NOMO-1 treated with DMSO at 0.1 percent for 48 hours (cell line): ENCODE results near the gene PIAS2.
A peak's percentile ranks its signal among the peaks of the same experiment; 100 is the strongest.
"Not testable (repeated sequence)": the region's sequence is repeated elsewhere in the genome, so short reads cannot be mapped to it uniquely, and the experiment has no call there.

Experiments used
- DNase-seq: peaks from one replicate; lab custom pipeline; 2025; ENCODE audit not compliant: unreplicated experiment; lab: John Stamatoyannopoulos, UW

Gene PIAS2

DNA sequence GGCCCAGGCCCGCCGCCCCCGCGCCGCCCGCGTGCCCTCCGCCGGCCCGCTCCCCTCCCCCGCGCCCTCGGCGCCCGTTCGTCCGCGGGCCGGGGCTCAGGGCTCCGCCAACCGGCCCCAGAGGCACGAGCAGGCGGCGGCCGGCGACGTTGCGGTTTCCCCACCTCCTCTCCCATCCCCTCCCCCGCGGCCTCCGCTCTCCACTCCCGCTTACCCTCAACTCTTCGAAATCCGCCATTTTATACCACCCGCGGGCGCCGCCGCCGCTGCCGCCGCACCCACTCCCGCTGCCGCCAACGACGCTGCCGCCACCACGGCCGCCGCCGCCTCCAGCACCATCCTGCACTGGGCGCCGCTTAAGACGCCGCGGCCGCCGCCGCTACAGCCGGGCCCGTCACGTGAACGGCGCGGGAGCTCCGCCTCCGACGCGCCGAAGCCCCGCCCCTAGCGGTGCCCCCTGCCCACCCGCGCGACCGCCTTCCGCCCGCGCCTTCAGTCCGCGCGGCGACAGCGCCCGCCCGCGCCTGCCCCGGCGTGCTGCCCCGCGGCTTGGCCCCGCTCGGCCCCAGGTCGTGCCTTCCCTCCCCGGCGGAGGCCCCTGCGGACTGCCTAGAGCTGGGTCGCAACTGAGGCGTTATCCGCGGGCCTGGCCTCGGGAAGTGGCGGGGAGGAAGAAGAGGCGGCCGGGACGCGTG, at the start of gene PIAS2, which contains the start of gene KATNAL2:
Gene PIAS2 (minus strand): TSS at position 400 of the 695 bp plus-strand sequence. CDS start 162 bp downstream, at position 238.
Gene KATNAL2 (plus strand): TSS at position 495 of the 695 bp plus-strand sequence. CDS start 29,271 bp downstream, outside the sequence.
- peak; percentile 68 for DNase-seq

DNA sequence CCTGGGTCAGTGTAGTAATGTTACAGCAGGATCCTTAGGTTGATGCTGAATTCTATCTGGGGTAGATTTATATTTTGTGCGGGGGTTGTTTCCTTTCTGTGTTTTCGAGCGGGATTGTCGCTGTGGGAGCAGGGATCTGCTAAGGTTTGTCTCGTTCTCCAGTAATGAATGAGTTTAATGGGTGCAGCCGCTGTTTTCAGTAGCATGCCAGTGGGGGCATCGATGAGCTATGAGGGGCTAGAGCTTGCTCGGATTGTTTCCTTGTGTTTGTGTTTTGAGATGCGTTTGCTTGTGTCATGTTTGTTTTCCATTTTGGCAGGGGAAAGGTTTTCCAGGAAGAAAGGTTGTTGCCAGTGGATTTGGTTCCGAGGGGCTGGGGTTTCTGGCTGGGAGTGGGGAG, 49.0 kb upstream of the PIAS2 start:
- DNase-seq = not testable (repeated sequence)

DNA sequence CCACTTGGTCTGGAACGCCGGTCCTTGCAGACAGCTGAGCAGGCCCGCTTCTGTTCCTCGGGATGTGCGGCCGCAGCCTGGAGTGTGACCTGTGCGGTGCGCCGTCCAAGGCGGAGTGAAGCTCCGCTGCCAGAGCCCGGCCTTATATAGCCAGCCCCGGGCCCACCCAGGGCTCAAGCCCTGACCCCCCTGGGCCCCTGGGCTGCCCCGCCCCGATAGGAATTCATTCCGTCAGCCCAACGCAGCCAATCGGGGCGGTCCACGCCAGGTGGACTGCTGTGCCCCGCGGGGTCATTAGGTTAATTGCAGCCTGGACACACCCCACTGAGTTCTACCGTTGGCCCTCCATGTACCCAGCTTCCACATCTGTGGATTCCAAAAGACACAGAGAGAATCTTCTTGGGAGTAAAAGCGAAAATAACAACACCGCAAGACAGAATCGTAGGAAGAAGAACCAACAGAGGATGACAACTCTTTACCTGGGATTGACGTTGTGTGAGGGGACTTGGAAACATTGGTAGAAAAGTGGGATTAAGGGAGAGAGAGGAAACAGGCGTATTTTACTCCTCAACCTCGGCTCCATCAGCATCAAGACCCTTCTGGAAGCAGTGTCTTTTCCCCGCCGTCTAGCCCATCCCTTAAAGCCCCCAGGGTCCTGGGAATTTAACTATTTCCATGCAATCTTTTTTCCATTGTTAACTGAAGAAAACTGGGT, 47.4 kb upstream of the PIAS2 start:
- DNase-seq = not testable (repeated sequence)

DNA sequence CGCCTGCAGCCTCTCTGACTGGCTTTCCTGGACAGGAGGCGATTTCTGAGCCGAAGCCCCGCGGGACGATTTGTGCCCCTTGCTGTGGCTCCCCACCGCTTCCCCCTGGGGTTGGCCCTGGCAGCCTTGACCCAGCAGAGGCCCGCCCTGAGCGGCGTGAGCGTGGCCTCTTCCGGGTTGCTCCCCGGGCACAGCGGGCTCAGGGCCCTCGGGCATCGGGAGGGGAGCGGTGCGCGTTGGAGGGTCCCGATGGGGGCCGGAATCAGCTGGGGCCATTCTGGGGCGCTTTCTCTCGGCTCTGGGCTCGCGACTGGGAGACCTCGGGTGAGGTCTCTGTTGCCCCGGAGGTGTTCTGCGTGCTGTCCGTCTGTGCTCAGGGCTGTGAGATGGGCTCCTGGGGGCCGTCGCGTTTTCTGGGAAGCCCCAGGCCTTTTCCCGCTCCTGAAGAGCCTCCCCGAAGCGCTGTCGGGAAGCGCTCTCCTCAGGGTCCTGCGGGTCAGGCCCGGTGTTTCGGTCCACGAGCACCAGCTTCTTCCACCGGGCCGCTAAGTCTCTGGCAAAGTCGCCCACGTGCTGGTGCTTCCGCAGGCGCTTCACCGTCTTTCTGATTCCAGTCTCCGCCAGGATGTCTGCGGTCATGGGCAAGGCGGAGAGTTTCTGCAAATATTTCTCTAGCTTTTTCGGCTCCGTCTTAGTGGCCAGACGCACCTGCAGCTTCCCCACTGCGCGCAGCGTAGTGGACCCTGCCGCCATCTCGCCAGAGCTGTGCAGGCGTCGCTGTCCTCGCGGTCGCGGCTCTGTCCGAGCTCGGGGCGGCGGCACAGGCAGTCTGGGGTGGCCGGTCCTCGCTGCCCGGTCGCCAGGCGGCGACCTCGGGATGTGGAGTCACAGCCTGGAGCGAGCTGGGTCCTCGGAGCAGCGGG, 46.6 kb upstream of the PIAS2 start:
- not testable (repeated sequence) for DNase-seq

DNA sequence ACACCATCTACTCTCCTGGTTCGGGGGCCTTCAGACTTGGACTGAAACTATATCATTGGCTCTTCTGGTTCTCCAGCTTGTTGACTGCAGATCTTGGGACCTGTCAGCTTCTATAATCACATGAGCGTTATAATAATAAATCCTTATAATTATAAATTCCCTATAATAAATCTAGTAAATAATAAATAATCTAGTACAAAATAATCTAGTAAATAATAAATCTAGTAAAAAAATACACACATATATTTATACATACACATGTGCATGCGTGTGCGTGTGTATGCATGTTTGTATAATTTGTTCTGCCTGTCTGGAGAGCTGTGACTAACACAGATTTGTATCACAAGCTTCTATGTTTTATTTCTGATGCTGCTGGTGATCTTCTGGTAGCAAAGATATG, 40.9 kb upstream of the PIAS2 start:
- no peak for DNase-seq

DNA sequence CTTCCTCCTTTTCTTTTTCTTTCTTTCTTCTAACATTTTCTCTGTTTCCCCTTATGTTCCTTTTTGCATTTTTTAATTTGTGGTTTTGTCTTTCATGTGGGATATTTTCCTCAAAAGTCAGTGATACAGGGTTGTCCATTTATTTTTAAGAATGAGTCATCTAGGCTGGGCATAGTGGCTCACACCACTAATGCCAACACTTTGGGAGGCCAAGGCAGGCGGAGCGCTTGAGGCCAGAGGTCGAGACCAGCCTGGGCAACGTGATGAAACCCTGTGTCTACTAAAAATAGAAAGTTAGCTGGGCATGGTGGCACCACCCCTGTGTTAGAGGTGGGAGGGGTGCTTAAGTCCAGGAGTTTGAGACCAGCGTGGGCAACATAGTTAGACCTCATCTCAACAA, 35.9 kb upstream of the PIAS2 start:
- DNase-seq = no peak

DNA sequence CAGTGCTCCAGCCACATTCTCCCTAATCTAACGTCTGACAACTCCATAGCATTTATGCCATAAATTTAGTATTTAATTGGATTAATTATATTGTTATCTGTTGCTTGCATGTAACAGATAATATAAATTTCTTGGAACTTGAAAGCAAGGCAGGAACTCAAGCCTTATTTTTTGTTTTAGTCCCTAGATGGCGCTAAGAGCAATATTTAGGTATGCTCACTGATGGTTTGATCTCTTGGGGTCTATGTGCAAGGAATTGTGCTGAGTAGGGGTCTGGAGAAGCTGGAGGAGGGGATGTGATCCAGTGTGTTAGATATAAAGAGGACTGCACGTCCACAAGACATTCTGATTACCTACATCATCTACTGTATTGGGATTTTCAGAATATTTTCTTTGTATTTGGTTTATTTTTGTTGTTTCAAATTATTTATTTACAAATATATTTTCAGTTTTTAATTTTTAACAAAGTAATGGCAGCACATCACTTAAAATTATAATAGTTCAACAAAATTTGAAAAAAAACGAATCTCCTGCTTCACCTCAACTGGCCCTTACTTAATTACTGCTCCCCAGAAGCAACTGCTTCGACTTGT, 32.9 kb upstream of the PIAS2 start:
- DNase-seq = no peak

DNA sequence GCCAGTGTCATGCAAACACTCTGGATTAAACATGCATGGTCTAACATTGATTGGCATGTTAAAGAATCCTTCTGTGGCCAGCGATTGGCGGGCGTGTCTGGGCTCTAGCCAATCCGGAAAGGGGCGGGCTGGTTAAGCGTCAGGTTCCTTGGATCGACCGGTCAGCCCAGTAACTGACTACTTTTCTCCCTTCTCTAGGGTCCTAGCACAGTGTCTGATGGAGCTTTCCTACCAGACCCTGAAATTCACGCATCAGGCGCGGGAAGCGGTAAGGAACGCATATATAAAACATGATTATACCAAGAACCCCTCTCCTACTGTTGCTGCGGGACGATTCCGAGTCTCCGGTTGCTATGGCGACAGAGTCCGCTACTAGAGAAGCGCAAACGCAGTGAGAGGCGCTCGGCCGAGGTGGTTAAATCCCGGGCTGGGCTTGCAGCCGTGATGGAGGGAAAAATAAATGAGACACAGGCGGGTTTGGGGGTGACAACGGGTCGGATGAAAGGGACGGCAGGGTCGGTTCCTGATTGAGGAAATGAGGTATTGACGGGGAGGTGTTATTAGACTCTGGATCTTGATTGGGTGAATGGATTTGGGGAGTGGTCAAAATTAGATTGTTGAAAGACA, 29.5 kb upstream of the PIAS2 start:
- DNase-seq = no peak

DNA sequence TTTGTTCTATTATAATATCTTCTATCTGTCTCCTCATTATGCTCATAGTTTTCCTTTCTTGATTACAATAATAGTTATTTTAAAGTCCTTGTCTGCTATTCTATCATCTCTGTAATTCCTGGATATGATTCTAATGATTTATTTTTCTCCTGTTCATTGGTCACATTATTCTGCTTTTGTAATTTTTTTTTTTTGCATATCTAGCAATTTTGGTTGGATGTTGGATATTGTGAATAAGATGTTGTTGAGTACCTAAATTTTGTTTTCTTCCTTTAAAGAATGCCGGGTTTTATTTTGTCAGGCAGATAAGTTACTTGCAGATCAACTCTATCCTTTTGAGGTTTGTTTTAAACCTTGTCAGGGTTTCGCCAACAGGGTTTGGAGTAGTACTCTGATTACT, 25.3 kb upstream of the PIAS2 start:
- no peak for DNase-seq

- no peak for DNase-seq
Observed at GRCh38 chr18:46939998-46940571, 22.8 kb upstream of the PIAS2 start.

GRCh38 chr18:46939337-46939963, 22.1 kb upstream of the PIAS2 start:
- peak; percentile 29 for DNase-seq

- DNase-seq = no peak
Observed at GRCh38 chr18:46920653-46921052, 3.3 kb upstream of the PIAS2 start.

- no peak for DNase-seq
Observed at GRCh38 chr18:46920067-46920466, 2.8 kb upstream of the PIAS2 start.

- DNase-seq = peak; percentile 37
Observed at GRCh38 chr18:46917803-46918600, 695 bp upstream of the PIAS2 start.

- DNase-seq = peak; percentile 18
Observed at GRCh38 chr18:46916551-46917107, 678 bp downstream of the PIAS2 start.

DNA sequence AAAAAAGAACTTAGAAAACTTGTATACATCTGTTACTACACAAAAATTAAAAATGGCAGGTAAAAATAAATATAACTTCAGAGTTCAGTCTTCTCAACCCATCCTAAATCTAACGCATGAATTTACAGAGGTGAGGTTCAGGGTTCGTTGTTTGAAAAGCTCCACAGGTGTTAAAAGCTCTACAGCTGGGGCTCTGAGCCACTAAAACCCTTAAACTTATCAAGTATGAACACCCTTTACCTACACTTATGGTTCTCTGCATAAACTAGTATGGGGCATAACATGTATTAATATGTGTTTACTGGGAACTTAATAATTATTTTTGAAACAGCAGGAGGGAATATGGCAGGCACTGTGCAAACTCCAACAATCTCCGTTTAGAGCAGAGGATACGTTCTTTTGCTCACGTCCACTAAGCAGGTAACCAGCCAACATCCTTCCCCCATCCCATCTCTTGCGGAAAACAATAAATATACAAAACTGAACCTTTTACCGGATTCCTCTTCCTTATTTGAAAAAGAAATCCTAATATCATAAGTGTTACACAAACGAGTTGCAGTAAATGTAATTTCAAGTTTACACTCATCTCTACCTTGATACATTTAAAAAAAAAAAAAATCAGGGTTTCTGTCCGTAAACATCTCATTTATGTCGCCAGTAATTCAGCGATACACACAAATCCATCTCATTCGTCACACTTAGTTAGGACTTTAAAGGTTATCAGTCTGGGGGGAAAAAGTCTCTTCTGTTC, 1.3 kb downstream of the PIAS2 start:
- DNase-seq = no peak

- DNase-seq = no peak
Observed at GRCh38 chr18:46910856-46911255, 6.5 kb downstream of the PIAS2 start.

- DNase-seq = no peak
Observed at GRCh38 chr18:46909497-46909896, 7.8 kb downstream of the PIAS2 start.
